GM19397 (cell line): ENCODE measurements around the gene CLEC4F.

Source experiments
- ATAC-seq: cut with Tn5 transposase; IDR thresholded peaks from one replicate; pipeline ENCODE4 v1.9.1; 2021; ENCODE audit warnings: mild to moderate bottlenecking, moderate library complexity; ENCODE audit not compliant: unreplicated experiment

CLEC4F gene, protein sequence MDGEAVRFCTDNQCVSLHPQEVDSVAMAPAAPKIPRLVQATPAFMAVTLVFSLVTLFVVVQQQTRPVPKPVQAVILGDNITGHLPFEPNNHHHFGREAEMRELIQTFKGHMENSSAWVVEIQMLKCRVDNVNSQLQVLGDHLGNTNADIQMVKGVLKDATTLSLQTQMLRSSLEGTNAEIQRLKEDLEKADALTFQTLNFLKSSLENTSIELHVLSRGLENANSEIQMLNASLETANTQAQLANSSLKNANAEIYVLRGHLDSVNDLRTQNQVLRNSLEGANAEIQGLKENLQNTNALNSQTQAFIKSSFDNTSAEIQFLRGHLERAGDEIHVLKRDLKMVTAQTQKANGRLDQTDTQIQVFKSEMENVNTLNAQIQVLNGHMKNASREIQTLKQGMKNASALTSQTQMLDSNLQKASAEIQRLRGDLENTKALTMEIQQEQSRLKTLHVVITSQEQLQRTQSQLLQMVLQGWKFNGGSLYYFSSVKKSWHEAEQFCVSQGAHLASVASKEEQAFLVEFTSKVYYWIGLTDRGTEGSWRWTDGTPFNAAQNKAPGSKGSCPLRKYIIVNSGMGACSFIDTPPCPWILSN

DNA sequence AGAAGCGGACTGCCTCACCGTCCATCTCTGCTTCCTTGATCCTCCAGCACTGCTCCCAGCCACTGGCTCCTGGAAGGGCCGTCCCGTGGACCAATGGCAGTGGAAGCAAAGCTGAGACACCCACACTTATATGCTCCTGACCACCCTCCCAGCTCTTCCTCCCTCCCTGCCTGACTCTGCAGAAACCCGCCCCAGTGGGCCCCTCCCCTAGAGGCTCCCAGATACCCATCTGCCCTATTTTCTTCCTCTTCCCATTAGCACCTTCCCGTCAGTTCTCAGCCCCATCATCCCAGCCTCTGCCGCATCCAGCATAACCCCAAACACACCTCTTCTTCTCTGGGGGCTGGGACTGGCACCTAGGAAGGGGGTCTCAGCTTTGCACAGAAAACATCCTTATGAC lies at the start of gene CLEC4F:
Gene CLEC4F (minus strand): TSS at position 101 of the 400 bp plus-strand sequence. CDS start 76 bp downstream, at position 25.
- no peak for ATAC-seq

DNA sequence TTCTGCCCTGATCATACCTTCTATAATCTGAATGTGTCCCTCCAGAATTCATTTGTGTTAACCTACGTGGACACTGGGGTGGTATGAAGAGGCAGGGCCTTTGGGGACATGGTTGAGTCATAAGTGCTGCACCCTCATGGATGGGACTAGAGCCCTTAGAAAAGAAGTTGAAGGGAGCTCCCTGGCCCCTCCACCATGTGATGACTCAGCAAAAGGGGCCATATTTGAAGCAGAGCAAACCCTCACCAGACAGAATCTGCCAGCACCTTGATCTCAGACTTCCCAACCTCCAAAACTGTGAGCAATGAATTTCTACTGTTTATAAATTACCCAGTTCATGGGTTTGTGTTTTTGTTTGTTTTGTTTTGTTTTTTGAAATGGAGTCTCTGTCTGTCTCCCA lies 48.6 kb upstream of the CLEC4F start:
- ATAC-seq, result no peak

DNA sequence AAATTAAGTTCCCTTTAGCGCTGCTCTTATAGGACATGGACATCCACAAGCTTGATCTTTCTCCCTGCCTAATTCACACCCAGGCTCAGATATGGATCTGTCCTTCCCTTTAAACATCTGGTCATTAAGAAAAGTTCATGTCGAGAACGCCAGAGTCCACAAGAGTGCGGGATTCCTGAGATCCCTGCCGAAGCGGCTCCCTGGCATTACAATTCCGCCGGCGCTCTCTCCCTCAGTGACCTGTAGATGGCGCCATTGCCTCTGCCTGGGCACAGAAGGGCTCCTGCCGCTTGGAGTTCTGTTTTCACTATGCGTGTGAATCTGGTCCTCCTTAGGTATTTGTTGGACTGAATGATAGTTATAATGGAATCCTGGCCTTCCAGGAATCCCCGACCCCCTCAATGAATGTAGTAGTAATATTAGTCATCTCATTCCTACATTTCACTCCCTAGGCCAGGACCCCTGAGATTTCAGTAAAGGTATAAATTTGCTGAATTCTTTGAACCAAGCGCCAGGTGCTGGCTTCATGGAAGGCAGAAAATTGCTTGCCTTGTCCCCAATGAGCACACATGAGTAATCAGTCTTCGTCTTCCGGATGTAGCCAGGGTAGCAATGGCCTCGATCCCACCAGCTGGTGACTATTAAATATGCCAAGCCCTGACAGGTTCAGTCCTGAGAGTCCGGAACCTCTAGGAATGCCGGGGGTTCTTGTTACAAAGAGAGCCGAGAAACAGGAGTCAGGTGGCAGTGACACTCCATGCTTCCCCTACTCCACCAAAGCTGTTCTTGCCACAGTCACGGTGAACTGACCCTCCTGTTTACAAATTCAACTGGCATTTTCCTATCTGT lies 41.6 kb upstream of the CLEC4F start:
- ATAC-seq, result no peak

DNA sequence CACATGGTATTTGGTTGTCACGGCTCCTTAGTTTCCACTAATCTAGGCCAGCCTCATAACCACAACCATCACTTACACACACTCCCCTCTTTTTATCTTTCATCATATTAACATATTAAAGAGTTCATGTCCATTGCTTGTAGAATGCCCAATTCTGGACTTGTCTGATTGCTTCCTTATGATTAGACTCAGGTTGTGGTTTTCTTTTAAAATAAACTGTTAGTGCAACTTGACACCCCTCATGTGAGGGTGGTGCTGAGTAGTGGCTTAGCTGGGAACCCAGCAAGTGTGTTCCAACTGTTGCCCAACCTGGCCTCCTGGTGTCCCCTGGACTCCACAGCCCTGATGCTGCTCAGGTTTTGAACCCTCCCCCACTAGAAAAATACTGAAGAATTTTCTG lies 35.3 kb upstream of the CLEC4F start:
- ATAC-seq, result no peak

DNA sequence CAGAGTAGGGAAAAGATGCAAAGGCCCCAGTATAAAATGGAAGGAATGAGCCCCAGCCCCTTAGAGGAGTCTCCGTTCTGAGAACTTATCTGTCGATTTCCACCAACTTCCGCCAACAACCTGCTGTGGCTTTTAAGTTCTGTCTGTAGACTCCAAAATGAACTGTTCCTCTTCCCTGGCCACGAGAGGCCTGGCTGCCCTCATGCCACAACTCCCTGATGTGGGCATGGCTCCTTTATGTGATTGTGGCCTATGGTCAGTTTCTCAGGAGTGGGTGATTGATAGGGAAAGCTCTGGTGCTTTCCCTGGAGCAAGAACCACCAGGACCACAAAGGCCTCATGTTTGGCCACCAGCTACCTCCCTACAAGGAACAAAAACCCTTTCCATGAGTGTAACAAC lies 34.0 kb upstream of the CLEC4F start:
- ATAC-seq, result no peak

DNA sequence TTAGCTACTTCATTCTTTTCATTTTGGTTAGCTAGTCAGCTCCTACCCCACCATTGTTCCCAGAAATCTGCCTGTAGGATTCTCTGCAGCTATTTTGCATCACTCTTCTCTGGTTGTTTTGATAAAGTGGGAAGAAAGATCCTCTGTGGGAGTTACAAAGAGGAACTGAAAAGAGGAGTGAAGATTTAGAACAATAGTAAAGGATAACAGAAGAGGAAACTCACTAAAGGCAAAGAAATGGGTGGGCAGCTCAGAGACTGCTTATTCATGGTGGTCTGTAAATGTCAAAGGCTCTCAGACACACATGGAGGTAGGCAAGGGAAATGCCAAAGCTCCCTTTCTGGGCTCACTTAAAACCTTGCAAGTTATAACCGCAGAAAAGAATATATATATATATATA lies 32.4 kb upstream of the CLEC4F start:
- no peak for ATAC-seq

DNA sequence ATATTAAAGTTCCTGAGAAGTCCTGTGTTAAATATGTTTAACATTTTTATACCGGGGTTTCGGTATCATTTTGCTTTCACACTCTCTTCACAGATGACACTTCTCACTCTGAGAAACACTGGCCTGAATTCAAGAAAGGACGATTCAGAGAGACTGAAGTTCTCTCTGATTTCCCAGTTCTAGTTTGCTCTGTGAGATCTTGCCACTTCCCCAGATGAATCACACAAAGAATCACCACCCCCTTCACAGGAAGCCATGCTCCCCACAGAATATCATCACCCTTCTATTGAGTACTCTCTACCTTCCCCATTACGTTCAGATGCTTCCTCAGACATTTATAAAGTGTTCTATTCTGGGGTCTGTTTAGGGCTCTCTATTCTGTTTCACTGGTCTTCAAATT lies 31.3 kb upstream of the CLEC4F start:
- ATAC-seq, result no peak

DNA sequence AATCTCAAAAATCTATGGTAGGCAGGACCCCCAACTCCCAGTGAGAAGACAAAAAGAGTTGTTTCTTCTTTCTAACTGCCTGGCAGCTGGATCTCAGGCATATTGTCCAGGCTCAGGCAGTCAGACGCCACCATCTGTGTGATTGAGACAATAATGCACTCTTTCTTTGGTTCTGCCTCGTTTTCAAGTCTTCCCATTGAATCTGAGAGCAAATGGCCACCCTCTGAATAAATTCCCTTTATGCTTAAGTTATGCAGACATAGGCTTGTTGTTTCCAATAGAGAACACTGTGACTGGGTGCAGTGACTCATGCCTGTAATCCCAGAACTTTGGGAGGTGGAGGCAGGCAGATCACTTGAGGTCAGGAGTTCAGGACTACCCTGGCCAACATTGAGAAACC lies 30.5 kb upstream of the CLEC4F start:
- ATAC-seq, result no peak

DNA sequence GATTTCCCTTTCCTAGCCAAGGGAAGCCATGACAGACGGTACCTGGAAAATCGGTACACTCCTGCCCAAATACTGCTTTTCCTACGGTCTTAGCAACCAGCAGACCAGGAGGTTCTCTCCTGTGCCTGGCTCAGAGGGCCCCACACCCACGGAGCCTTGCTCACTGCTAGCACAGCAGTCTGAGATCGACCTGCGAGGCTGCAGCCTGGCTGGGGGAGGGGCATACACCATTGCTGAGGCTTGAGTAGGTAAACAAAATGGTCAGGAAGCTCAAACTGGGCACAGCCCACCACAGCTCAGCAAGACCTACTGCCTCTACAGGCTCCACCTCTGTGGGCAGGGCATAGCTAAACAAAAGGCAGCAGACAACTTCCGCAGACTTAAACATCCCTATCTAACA lies 22.0 kb upstream of the CLEC4F start:
- ATAC-seq, result no peak

DNA sequence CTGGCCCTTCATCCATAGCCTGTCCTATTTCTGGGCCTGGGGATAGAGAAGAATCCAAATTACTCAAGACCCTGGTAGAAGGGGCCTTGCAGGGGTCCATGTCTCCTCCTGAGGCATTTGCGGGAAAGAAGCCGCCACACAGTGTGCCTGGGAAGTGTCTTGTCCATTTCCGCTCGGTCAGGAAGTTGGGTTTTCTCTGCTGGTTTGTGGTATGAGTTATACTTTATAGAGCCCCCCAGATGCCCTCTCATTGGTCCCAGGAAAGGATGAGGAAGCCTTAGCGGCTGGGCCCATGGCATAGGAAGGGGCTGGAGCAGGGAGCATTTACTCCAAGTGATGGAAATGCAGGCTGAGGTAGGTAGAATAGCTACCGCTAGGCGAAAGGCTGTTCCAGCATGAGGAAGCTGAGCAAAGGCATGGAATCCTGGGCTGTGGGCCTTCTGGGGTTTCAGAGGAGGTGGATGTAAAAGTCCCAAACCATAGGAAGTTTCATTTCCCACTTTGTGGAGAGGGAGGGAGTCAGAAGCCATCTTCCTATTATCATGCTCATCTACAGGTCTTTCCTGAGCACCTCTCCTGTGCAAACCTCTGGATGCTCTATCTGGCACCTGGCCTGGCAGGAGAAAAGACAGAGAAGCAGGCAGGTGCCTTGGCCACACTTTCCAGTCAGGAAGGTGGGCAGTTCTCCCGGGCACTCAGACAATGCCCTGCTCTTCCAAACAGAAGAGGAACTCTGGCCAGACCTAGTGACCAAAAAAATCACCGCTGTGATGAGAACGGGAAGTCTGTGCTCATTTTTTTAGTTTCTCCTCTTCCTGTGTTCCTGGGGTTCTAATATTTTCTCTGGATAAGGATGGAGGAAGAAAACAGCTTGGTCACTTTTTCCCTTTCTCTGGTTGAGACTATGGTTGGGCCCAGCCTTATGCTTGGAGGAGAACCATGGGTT lies 17.9 kb upstream of the CLEC4F start:
- no peak for ATAC-seq

DNA sequence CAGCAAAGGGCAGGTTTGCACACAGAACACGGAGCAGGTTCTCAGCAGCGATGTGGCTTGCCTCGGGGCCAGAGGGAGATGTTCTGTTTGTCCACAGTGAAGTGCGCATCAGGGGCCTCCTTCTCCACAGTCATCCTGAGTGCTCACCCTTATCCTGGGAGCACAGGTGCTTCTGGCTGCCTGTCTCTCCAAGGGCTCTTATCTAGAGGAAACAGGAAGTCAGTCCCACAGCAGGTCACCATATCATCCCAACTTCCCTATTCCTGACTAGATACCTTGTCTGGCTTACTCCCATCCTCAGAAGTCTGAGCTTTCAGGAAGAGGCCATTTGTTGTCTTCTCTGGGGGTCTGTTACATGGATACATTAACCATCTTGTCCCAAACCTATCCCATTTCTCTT lies 15.2 kb upstream of the CLEC4F start, which contains the start of gene CD207:
Gene CD207 (minus strand): TSS at position 174 of the 400 bp plus-strand sequence. CDS start 40 bp downstream, at position 134.
- ATAC-seq, result no peak

DNA sequence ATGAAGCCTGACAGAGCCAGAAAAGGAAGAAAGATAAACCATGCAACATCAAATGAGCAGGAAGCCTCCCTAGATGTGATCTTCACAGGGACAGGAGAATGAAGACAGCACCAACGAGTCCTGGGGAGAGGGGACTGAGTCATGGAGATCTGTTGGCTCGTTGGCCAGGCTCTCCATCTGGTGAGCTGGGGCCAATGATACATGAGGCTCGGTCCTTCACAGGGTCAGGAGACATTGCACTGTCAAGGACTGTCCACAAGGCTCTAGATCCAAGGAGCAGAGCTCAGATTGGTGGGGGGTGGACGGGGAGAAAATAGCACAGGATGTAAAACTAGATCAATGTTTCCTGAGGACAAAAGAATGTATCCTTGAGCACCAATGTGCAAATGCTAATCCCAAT lies 14.5 kb upstream of the CLEC4F start:
- ATAC-seq, result no peak

DNA sequence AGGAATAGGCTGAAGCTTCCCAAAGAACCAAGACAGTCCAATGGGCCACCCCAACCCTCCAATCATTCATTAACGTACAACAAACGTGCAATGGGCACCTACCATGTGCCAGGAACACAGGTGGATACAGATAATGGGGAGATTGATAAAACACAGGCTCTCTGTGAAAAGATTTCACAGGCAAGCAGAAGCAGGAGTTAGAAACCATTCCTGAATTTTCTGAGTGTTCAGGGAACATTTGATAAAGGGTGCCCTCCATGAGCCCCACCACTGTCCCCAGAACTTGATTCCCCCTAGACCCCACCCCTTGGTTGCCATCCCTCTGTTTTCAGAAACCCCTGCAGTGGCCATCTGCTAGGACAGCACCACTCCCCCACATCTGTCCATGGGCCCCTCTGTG lies 13.7 kb upstream of the CLEC4F start:
- ATAC-seq, result no peak

DNA sequence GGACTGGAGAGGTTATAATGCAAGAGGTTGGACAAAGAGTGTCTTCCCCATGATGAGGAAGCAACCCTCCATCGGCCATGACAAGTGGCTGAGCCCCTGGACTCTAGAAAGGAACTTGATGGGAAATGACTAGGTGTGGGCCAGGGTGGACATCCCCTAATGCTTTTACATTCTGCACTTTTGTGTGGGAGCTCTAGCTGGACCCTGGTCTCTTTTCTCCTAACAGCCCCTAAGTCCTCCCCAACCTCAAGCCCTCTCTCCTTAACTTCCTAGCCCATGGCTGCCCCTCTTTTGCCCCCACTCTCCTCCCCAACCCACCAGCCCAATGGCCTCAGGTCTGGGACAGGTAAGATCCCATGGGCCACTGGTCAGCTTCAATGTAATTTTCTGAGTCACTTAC lies 12.8 kb upstream of the CLEC4F start:
- ATAC-seq, result no peak

DNA sequence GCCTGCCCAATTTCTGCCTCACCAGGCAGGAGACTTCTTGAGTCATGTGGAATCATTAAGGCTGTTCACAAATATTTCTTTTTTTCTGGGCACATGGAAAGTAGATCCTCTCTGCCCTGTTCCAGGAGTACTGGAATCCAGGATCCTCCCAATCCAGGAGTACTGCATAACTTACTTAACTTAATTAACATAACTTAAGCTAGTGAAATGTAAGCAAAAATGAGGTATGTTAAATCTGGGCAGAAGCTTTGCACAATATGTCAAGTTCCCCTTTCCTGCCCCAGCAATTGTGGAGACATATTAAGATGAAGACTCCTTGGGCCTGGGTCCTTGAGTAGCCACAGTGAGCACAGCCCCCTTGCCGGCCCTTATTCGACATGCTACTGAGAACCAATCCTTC lies 12.0 kb upstream of the CLEC4F start:
- ATAC-seq, result no peak

DNA sequence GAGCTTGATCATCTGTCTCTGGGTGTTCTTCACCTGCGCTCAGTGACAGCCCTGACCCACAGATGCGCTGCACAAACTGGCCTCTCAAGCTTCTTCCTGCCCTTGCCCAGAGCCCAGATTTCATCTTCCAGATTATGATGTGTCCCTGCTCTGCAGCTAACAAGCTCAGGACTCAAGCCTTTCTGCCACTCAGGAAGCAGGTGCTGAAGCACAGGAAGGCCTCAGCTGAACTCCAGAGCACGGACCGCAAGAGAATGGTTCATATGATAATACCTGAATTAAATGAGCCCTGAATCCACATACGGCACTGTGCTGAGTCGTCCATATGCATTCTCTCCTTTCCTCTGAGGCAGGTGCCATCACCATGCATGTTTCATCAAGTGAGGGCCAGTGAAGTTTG lies 11.5 kb upstream of the CLEC4F start:
- no peak for ATAC-seq

DNA sequence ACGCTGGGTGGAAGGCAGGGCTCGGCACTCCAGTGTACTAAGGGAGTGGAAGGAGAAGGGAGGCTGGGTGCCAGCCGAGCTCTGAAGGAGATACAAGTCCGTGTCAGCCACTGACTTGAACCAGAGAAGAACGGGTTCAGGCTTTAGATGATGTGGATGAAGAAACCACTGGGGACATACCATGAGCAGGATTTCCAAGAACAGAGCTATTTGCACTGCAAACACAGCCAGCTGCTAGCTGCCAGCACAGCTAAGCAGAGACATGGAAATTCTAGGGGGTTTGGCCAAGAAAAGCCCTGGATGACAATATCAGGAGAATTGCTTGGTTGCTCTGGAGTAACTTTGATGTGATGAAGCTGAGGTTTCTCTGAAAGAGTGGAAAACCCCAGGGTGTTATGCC lies 10.0 kb upstream of the CLEC4F start:
- ATAC-seq, result no peak

DNA sequence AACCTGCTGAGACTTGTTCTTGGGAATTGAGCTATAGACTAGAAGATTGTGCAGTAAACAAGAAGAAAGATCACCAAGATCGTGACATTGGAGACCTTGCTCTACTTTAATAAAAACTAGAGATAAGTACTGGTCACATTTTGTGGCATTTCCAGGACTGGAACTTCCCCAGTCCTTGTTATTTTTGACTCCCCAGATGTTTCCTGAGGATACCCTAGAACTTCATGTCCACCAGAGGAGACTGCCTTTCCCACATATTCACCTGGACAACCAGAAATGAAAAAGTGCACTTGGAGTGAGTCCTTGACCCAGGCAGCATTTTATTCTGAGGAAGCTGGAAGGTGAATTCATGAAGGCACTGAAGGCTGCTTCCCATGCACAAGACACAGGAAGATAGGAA lies 9.5 kb upstream of the CLEC4F start:
- ATAC-seq, result no peak

DNA sequence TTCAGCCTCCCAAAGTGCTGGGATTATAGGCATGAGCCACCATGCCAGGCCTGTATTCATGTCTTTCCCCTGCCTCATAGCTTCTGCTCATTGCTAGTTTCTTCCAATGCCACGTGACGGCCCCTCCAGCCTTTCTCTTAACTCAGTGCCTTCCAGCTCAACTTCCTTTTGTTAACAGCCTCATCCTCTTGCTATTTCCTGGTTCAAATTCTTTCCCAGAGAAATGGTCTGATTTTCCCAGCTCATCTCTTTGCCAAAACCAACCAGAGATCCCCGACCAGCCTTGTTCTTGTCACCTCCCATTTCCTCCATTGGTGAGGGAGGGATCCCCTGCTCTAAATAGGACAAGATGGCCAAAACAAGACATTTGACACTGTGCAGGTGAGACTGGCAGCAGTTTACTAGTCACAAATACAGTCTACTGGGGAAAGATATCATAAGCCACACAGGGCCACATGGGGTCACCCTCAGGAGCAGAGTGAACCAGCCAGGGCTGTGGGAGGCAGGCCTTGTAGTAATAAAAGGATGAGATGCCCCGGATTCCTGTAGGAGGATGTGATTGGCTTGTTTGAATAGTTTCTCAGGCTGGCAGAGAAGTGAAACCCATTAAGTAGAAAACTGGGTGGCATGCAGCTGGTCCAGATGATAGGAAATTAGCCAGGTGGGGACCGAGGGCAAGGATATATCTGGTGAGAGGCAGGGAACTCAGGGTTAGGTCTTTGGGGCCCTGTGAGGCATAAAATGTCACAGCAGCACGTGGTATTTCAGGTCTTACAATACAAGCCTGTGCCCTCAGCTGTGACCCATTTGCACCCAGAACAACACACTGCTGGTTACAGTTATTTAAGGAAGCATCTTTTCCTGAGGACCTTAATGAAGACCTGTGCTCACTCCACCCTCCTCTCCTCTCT lies 8.8 kb upstream of the CLEC4F start:
- no peak for ATAC-seq

DNA sequence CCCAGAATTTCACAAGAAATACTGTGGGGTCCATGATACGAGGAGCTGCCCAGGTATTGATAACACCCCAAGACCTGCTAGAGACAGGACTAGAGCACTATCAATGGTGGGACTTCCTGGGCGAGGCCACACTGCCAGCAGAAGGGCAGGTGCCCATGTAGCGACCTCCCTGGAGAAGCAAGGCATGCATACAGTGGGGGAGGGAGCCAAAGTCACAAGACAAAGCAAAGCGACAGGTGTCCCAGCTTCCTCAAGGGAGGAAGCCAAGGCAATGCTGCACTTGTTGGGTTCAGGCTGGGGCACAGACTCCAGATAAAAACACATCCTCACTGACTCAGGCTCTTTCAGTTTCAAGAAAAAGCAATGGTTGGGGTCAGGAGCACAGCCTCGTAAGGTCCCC lies 7.7 kb upstream of the CLEC4F start:
- ATAC-seq, result no peak
